SH-SY5Y (cell line): ENCODE results near the gene UBR7.

Experiments
- GATA2 ChIP-seq: IDR thresholded peaks from 2 replicates; pipeline ENCODE4 v1.6.1; 2011; ENCODE audit warnings: mild to moderate bottlenecking, low read depth, low read length
- GATA3 ChIP-seq: IDR thresholded peaks from 2 replicates; pipeline ENCODE4 v1.6.1; 2011; ENCODE audit warnings: low read depth, mild to moderate bottlenecking, low read length, moderate library complexity

GRCh38 chr14:93239869-93240677 lies 33.0 kb downstream of the UBR7 start:
- TF ChIP-seq GATA2 (no peak), GATA3 (no peak)
